Tibial nerve (tissue), 4 donors: Measurements from ENCODE around the gene TCEAL3. TPM values are rescaled to one million over a fixed set of nuclear protein-coding genes. Genes with fewer than 3 reads are reported as not detected.

Source experiments
- DNase-seq, 2 donors: peaks; one replicate each; pipeline ENCODE4 v3.0.0-alpha.2; 2019; ENCODE audit warnings: low spot score in 2 of 2
- H3K27ac ChIP-seq, 4 donors: fragments of 200-600 bp; sonication (generic) in 3 of 4; one replicate each; pipeline ENCODE4 v1.5.1; 2017 to 2019; ENCODE audit warnings: mild to moderate bottlenecking in 1 of 4
- H3K27me3 ChIP-seq, 2 donors: fragments of 200-600 bp; sonication (generic) in 1 of 2; one replicate each; pipeline versions ENCODE4 v1.5.1 to v1.6.0; 2017 to 2019
- H3K36me3 ChIP-seq, 3 donors: fragments of 200-600 bp; sonication (generic); one replicate each; pipeline ENCODE4 v1.5.1; 2018 to 2019
- H3K4me1 ChIP-seq, 4 donors: fragments of 200-600 bp; sonication (generic) in 3 of 4; one replicate each; pipeline ENCODE4 v1.5.1; 2017 to 2019
- H3K4me3 ChIP-seq, 4 donors: fragments of 200-600 bp; sonication (generic) in 3 of 4; one replicate each; pipeline ENCODE4 v1.5.1; 2017 to 2019; ENCODE audit warnings: mild to moderate bottlenecking in 1 of 4, moderate library complexity in 1 of 4
- H3K9me3 ChIP-seq, 4 donors: fragments of 200-600 bp; sonication (generic) in 3 of 4; one replicate each; pipeline ENCODE4 v1.5.1; 2017 to 2019
- CTCF ChIP-seq, 5 experiments: fragments of 200-600 bp in 3 of 5; fragments of 450-650 bp in 2 of 5; sonication (generic) in 3 of 5; IDR thresholded peaks; one replicate each; pipeline ENCODE4 v1.5.1; 2016 to 2019; ENCODE audit warnings: antibody characterized with exemption in 5 of 5, mild to moderate bottlenecking in 3 of 5, moderate library complexity in 2 of 5
- EP300 ChIP-seq, 2 donors: sonication (generic); formaldehyde crosslinking; IDR thresholded peaks; one replicate each; pipeline ENCODE4 v1.6.1; 2017; ENCODE audit warnings: antibody characterized with exemption in 2 of 2, mild to moderate bottlenecking in 1 of 2
- POLR2A ChIP-seq, 2 donors: fragments of 450-650 bp; IDR thresholded peaks; one replicate each; pipeline ENCODE4 v1.6.1; 2017; ENCODE audit warnings: antibody characterized with exemption in 2 of 2, mild to moderate bottlenecking in 2 of 2, moderate library complexity in 2 of 2
- WGBS, 2 donors: methylation state at CpG; one replicate each; pipeline ENCODE4 v1.1.5; 2018; 5-methylcytosine and 5-hydroxymethylcytosine counted together
- total RNA-seq, 4 donors: library from RNA; depleted of rRNA; stranded (reverse); fragments of >200 nt; gene quantifications; one replicate each; pipeline ENCODE4 v1.1.0, GENCODE V29; 2016

The TCEAL3 gene
- total RNA-seq, 4 donors from 2014 or later = 23.4 to 52.7 (median 37.1) TPM

GRCh38 chrX:103613362-103613890 lies 5.7 kb downstream of the TCEAL3 start:
- Histone ChIP-seq H3K27ac (no peak overlapping the region), H3K4me3 (no peak overlapping the region), H3K9me3 (no peaks in the 10 kb centered on the region), H3K27me3 (peaks cover 0 to 1% of the 10 kb centered on the region in 2 donors), H3K4me1 (no peaks in the 10 kb centered on the region), H3K36me3 (no peaks in the 10 kb centered on the region)
- WGBS, 2 donors = 53 to 70% methylated on average over 1 of the region's 1 CpG
- no peak for TF ChIP-seq POLR2A (IDR thresholded peaks at IDR 0.05)
- no peak for TF ChIP-seq CTCF (IDR thresholded peaks at IDR 0.05)
- no peak for TF ChIP-seq EP300 (IDR thresholded peaks at IDR 0.05)
- no peak for DNase-seq

GRCh38 chrX:103614999-103615398 lies 7.2 kb downstream of the TCEAL3 start:
- Histone ChIP-seq H3K27me3 (no peaks in the 10 kb centered on the region), H3K27ac (no peak overlapping the region), H3K36me3 (no peaks in the 10 kb centered on the region), H3K4me1 (no peaks in the 10 kb centered on the region), H3K4me3 (no peak overlapping the region), H3K9me3 (no peaks in the 10 kb centered on the region)
- TF ChIP-seq CTCF (IDR thresholded peaks at IDR 0.05) = no peak
- TF ChIP-seq EP300 (IDR thresholded peaks at IDR 0.05) = no peak
- no peak for TF ChIP-seq POLR2A (IDR thresholded peaks at IDR 0.05)
- 67 to 100% methylated on average over 1 of the region's 1 CpG for WGBS, 2 donors
- no peak for DNase-seq

GRCh38 chrX:103615781-103616371 lies 8.1 kb downstream of the TCEAL3 start:
- DNase-seq = no peak
- no peak overlapping the region for H3K4me3 ChIP-seq
- TF ChIP-seq EP300 (IDR thresholded peaks at IDR 0.05) (no peak), CTCF (IDR thresholded peaks at IDR 0.05) (no peak), POLR2A (IDR thresholded peaks at IDR 0.05) (no peak)
- H3K9me3 ChIP-seq = no peaks in the 10 kb centered on the region
- H3K27ac ChIP-seq = no peak overlapping the region
- H3K4me1 ChIP-seq = no peaks in the 10 kb centered on the region
- no peaks in the 10 kb centered on the region for H3K27me3 ChIP-seq
- H3K36me3 ChIP-seq = no peaks in the 10 kb centered on the region

- 25 to 57% methylated on average over 1 of the region's 1 CpG for WGBS, 2 donors
- H3K27me3 ChIP-seq = no peaks in the 10 kb centered on the region
- no peak overlapping the region for H3K4me3 ChIP-seq
- no peak overlapping the region for H3K27ac ChIP-seq
- H3K9me3 ChIP-seq = no peaks in the 10 kb centered on the region
- no peak for TF ChIP-seq CTCF (IDR thresholded peaks at IDR 0.05)
- no peak for TF ChIP-seq POLR2A (IDR thresholded peaks at IDR 0.05)
- no peak for TF ChIP-seq EP300 (IDR thresholded peaks at IDR 0.05)
- DNase-seq = no peak
- no peaks in the 10 kb centered on the region for H3K4me1 ChIP-seq
- no peaks in the 10 kb centered on the region for H3K36me3 ChIP-seq
Observed at GRCh38 chrX:103616676-103617186, 9.0 kb downstream of the TCEAL3 start.

GRCh38 chrX:103624111-103624510 lies 16.3 kb downstream of the TCEAL3 start:
- peak overlapping the region; percentile 12 to 98 (median 46) for H3K27ac ChIP-seq
- DNase-seq = no peak

More at GRCh38 chrX:103624111-103624510, 16.3 kb downstream of the TCEAL3 start:
- H3K36me3 ChIP-seq = no peaks in the 10 kb centered on the region
- TF ChIP-seq EP300 (IDR thresholded peaks at IDR 0.05) (no peak), CTCF (IDR thresholded peaks at IDR 0.05) (no peak), POLR2A (IDR thresholded peaks at IDR 0.05) (no peak)
- no peaks in the 10 kb centered on the region for H3K9me3 ChIP-seq
- peaks cover 0 to 26% (median 2%) of the 10 kb centered on the region in 4 donors for H3K4me1 ChIP-seq
- no peak overlapping the region for H3K4me3 ChIP-seq
- 0 to 55% methylated on average over 3 to 4 of the region's 4 CpGs for WGBS, 2 donors
- peaks cover 0 to under 1% of the 10 kb centered on the region in 2 donors for H3K27me3 ChIP-seq
